ENCODE results near the gene RBBP5.

The RBBP5 gene

DNA sequence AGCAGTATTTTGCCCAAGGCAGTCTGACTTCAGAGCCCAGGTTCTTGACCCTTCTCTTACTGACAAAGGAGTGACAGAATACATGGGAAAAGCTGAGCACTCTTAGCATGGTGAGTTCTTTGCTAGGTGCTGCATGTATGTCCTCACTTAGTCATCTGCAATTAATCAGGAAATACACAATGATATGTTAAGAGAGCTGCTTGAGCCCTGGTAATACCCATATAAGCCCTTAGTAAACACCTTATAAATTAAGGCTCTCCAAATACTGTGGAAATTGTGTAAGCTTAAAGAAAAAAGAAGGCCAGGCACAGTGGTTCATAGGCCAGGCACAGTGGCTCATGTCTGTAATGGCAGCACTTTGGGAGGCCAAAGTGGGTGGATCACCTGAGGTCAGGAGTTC, 23.5 kb downstream of the RBBP5 start:
- H3K9ac ChIP-seq (ENCODE audit: low read depth, low read length, poor library complexity) = no peak overlapping the region
- no peak overlapping the region for H3K4me3 ChIP-seq (ENCODE audit: low read length in 2 of 2)
- no peak overlapping the region for H4K8ac ChIP-seq (ENCODE audit: low read depth, low read length)
- H3K27ac ChIP-seq (replicated peaks; ENCODE audit: low read length) = no peak overlapping the region
- H3K4me1 ChIP-seq (ENCODE audit: control insufficient read depth in 2 of 2, insufficient read depth in 1 of 2, low read depth in 1 of 2, low read length in 2 of 2) = no peaks in the 10 kb centered on the region
- no peaks in the 10 kb centered on the region for H3K9me3 ChIP-seq (replicated peaks in 1 of 2; ENCODE audit: control insufficient read depth in 2 of 2, insufficient read depth in 1 of 2, low read depth in 1 of 2, low read length in 2 of 2)
- no peak overlapping the region for H3K14ac ChIP-seq (ENCODE audit: low read length)
- no peak overlapping the region for H3K18ac ChIP-seq (ENCODE audit: low read length)
- no peak overlapping the region for H2AFZ ChIP-seq (ENCODE audit: low read length)
- H2BK120ac ChIP-seq (ENCODE audit: low read depth, low read length) = no peak overlapping the region
- peaks cover 21 to 95% of the 10 kb centered on the region in 2 donors for H3K36me3 ChIP-seq (replicated peaks in 1 of 2; ENCODE audit: control insufficient read depth in 2 of 2, insufficient read depth in 2 of 2, low read length in 2 of 2)
- H3K4ac ChIP-seq (ENCODE audit: low read length) = no peak overlapping the region
- no peak overlapping the region for H2BK12ac ChIP-seq (ENCODE audit: low read length)
- no peak overlapping the region for H3K23ac ChIP-seq (ENCODE audit: low read depth, low read length, poor library complexity)
- H3K79me1 ChIP-seq (ENCODE audit: low read depth, low read length) = no peaks in the 10 kb centered on the region
- H3K27me3 ChIP-seq (ENCODE audit: control insufficient read depth in 3 of 3, insufficient read depth in 3 of 3, low read depth in 1 of 3, low read length in 3 of 3) = no peaks in the 10 kb centered on the region
- no peak overlapping the region for H2AK5ac ChIP-seq (ENCODE audit: low read depth, low read length)
- H4K91ac ChIP-seq (ENCODE audit: low read depth, low read length, poor library complexity) = no peak overlapping the region
- DNase-seq (ENCODE audit: low spot score) = no peak
- H2BK5ac ChIP-seq (ENCODE audit: low read length) = no peak overlapping the region
- no peak overlapping the region for H3K4me2 ChIP-seq (ENCODE audit: insufficient read depth, low read length, poor library complexity, severe bottlenecking)
- no peak overlapping the region for H2BK15ac ChIP-seq (ENCODE audit: low read length)

DNA sequence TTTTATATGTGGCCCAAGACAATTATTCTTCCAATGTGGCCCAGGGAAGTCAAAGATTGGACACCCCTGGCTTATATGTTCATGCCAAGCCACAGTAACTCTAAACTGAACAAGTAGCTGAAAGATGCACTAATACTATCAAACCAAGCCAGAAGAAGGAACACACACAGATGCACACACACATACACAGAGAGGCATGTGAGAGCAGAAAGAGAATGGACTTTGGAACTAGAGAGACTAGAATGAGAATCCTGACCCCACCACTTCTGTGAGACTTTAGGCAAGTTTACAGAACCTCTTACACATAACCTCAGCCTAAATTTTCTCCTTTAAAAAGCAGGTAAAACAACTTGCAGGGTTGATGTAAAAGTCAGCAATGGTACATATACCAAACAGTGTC, 26.4 kb downstream of the RBBP5 start:
- no peak for DNase-seq (ENCODE audit: low spot score)
- Histone ChIP-seq H3K27me3 (ENCODE audit: control insufficient read depth in 3 of 3, insufficient read depth in 3 of 3, low read depth in 1 of 3, low read length in 3 of 3) (no peaks in the 10 kb centered on the region), H2AFZ (ENCODE audit: low read length) (no peak overlapping the region), H3K18ac (ENCODE audit: low read length) (no peak overlapping the region), H3K9me3 (replicated peaks in 1 of 2; ENCODE audit: control insufficient read depth in 2 of 2, insufficient read depth in 1 of 2, low read depth in 1 of 2, low read length in 2 of 2) (no peaks in the 10 kb centered on the region), H3K4me2 (ENCODE audit: insufficient read depth, low read length, poor library complexity, severe bottlenecking) (no peak overlapping the region), H3K9ac (ENCODE audit: low read depth, low read length, poor library complexity) (no peak overlapping the region), H2AK5ac (ENCODE audit: low read depth, low read length) (no peak overlapping the region), H3K4me1 (ENCODE audit: control insufficient read depth in 2 of 2, insufficient read depth in 1 of 2, low read depth in 1 of 2, low read length in 2 of 2) (no peaks in the 10 kb centered on the region), H2BK120ac (ENCODE audit: low read depth, low read length) (no peak overlapping the region), H3K79me1 (ENCODE audit: low read depth, low read length) (no peaks in the 10 kb centered on the region), H2BK15ac (ENCODE audit: low read length) (no peak overlapping the region), H3K27ac (replicated peaks; ENCODE audit: low read length) (no peak overlapping the region), H2BK12ac (ENCODE audit: low read length) (no peak overlapping the region), H4K8ac (ENCODE audit: low read depth, low read length) (no peak overlapping the region), H3K4ac (ENCODE audit: low read length) (no peak overlapping the region), H3K36me3 (replicated peaks in 1 of 2; ENCODE audit: control insufficient read depth in 2 of 2, insufficient read depth in 2 of 2, low read length in 2 of 2) (peaks cover 26 to 97% of the 10 kb centered on the region in 2 donors), H3K23ac (ENCODE audit: low read depth, low read length, poor library complexity) (no peak overlapping the region), H4K91ac (ENCODE audit: low read depth, low read length, poor library complexity) (no peak overlapping the region), H3K14ac (ENCODE audit: low read length) (no peak overlapping the region), H3K4me3 (ENCODE audit: low read length in 2 of 2) (no peak overlapping the region), H2BK5ac (ENCODE audit: low read length) (no peak overlapping the region)

DNA sequence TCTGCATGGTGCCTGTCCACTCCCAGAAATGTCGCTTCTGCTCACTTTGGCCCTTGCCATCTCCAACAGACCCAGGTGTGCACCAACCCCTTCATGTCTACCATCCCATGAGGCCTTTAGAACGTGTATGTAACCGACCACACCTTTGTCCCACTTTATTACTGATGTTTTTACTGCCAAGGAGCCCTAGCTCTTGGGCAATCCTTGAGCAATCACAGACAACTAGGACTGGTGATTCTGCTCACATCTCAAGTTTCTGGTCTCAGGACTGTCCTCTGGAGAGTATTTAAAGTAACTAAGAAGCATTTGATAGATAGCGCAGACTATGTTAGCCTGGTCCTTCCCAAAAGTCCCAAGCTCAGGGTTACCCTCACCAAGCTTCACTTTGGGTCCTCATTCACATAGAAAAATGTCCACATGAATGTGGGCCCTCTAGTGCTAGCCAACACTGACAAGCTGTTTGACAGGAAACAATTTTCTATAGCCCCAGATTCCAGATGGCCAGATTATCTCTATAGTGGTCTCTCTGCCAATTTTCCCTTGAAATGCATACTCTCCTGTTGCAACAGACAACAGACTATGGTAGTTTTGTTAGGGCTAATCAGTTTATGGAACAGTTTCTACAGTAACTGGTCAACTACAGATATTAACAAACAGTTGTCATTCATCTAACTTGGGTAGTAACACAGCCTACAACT, 30.6 kb downstream of the RBBP5 start:
- Histone ChIP-seq H3K4me3 (ENCODE audit: low read length in 2 of 2) (no peak overlapping the region), H2BK15ac (ENCODE audit: low read length) (no peak overlapping the region), H4K8ac (ENCODE audit: low read depth, low read length) (no peak overlapping the region), H3K9me3 (replicated peaks in 1 of 2; ENCODE audit: control insufficient read depth in 2 of 2, insufficient read depth in 1 of 2, low read depth in 1 of 2, low read length in 2 of 2) (no peaks in the 10 kb centered on the region), H3K9ac (ENCODE audit: low read depth, low read length, poor library complexity) (no peak overlapping the region), H3K23ac (ENCODE audit: low read depth, low read length, poor library complexity) (no peak overlapping the region), H3K18ac (ENCODE audit: low read length) (no peak overlapping the region), H3K27ac (replicated peaks; ENCODE audit: low read length) (no peak overlapping the region), H2AK5ac (ENCODE audit: low read depth, low read length) (no peak overlapping the region), H3K36me3 (replicated peaks in 1 of 2; ENCODE audit: control insufficient read depth in 2 of 2, insufficient read depth in 2 of 2, low read length in 2 of 2) (peaks cover 14 to 91% of the 10 kb centered on the region in 2 donors), H2BK120ac (ENCODE audit: low read depth, low read length) (no peak overlapping the region), H4K91ac (ENCODE audit: low read depth, low read length, poor library complexity) (no peak overlapping the region), H2AFZ (ENCODE audit: low read length) (no peak overlapping the region), H3K27me3 (ENCODE audit: control insufficient read depth in 3 of 3, insufficient read depth in 3 of 3, low read depth in 1 of 3, low read length in 3 of 3) (no peaks in the 10 kb centered on the region), H3K4ac (ENCODE audit: low read length) (no peak overlapping the region), H2BK5ac (ENCODE audit: low read length) (no peak overlapping the region), H3K4me2 (ENCODE audit: insufficient read depth, low read length, poor library complexity, severe bottlenecking) (no peak overlapping the region), H3K14ac (ENCODE audit: low read length) (no peak overlapping the region), H2BK12ac (ENCODE audit: low read length) (no peak overlapping the region), H3K79me1 (ENCODE audit: low read depth, low read length) (no peaks in the 10 kb centered on the region), H3K4me1 (ENCODE audit: control insufficient read depth in 2 of 2, insufficient read depth in 1 of 2, low read depth in 1 of 2, low read length in 2 of 2) (no peaks in the 10 kb centered on the region)
- WGBS, 2 donors (ENCODE audit: extremely low coverage in 2 of 2, insufficient read length in 2 of 2, insufficient replicate concordance in 1 of 2) = no CpG with 5 or more reads among the region's 4 CpGs
- no peak for DNase-seq (ENCODE audit: low spot score)

DNA sequence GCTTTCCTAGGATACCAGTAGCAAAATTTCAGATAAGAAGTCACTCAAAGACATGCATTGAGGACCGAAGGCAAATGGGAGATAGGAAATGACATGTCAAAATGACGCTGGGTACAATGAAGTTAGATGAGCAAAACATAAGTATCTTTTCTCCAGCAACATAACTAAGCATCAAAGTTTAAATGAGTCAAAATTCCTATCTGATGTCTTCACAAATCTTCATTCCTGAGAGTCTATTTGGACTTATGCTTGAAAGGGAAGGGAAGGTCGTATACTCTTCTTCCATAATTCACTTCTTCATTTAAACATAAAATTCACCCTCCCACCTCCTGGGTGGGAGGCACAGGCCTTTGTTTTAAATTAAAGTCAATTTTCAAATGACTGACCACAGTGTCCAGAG, 33.4 kb downstream of the RBBP5 start:
- no peaks in the 10 kb centered on the region for H3K9me3 ChIP-seq (replicated peaks in 1 of 2; ENCODE audit: control insufficient read depth in 2 of 2, insufficient read depth in 1 of 2, low read depth in 1 of 2, low read length in 2 of 2)
- peaks cover 14 to 90% of the 10 kb centered on the region in 2 donors for H3K36me3 ChIP-seq (replicated peaks in 1 of 2; ENCODE audit: control insufficient read depth in 2 of 2, insufficient read depth in 2 of 2, low read length in 2 of 2)
- no peak for DNase-seq (ENCODE audit: low spot score)
- no peak overlapping the region for H4K8ac ChIP-seq (ENCODE audit: low read depth, low read length)
- no peak overlapping the region for H3K27ac ChIP-seq (replicated peaks; ENCODE audit: low read length)
- H4K91ac ChIP-seq (ENCODE audit: low read depth, low read length, poor library complexity) = no peak overlapping the region
- no peak overlapping the region for H3K4me3 ChIP-seq (ENCODE audit: low read length in 2 of 2)
- no peak overlapping the region for H3K9ac ChIP-seq (ENCODE audit: low read depth, low read length, poor library complexity)
- no peaks in the 10 kb centered on the region for H3K4me1 ChIP-seq (ENCODE audit: control insufficient read depth in 2 of 2, insufficient read depth in 1 of 2, low read depth in 1 of 2, low read length in 2 of 2)
- no peak overlapping the region for H3K14ac ChIP-seq (ENCODE audit: low read length)
- no peak overlapping the region for H3K4ac ChIP-seq (ENCODE audit: low read length)
- no peak overlapping the region for H3K23ac ChIP-seq (ENCODE audit: low read depth, low read length, poor library complexity)
- no peaks in the 10 kb centered on the region for H3K27me3 ChIP-seq (ENCODE audit: control insufficient read depth in 3 of 3, insufficient read depth in 3 of 3, low read depth in 1 of 3, low read length in 3 of 3)
- WGBS, 2 donors (ENCODE audit: extremely low coverage in 2 of 2, insufficient read length in 2 of 2, insufficient replicate concordance in 1 of 2) = no CpG with 5 or more reads among the region's 3 CpGs
- no peaks in the 10 kb centered on the region for H3K79me1 ChIP-seq (ENCODE audit: low read depth, low read length)
- H2AFZ ChIP-seq (ENCODE audit: low read length) = no peak overlapping the region
- H3K4me2 ChIP-seq (ENCODE audit: insufficient read depth, low read length, poor library complexity, severe bottlenecking) = no peak overlapping the region
- no peak overlapping the region for H2BK15ac ChIP-seq (ENCODE audit: low read length)
- H2BK12ac ChIP-seq (ENCODE audit: low read length) = no peak overlapping the region
- H2BK120ac ChIP-seq (ENCODE audit: low read depth, low read length) = no peak overlapping the region
- H2BK5ac ChIP-seq (ENCODE audit: low read length) = no peak overlapping the region
- H3K18ac ChIP-seq (ENCODE audit: low read length) = no peak overlapping the region
- no peak overlapping the region for H2AK5ac ChIP-seq (ENCODE audit: low read depth, low read length)

Data from neuronal stem cell (in vitro differentiated cells).